Measurements from ENCODE around the gene PORCN.

The PORCN gene

DNA sequence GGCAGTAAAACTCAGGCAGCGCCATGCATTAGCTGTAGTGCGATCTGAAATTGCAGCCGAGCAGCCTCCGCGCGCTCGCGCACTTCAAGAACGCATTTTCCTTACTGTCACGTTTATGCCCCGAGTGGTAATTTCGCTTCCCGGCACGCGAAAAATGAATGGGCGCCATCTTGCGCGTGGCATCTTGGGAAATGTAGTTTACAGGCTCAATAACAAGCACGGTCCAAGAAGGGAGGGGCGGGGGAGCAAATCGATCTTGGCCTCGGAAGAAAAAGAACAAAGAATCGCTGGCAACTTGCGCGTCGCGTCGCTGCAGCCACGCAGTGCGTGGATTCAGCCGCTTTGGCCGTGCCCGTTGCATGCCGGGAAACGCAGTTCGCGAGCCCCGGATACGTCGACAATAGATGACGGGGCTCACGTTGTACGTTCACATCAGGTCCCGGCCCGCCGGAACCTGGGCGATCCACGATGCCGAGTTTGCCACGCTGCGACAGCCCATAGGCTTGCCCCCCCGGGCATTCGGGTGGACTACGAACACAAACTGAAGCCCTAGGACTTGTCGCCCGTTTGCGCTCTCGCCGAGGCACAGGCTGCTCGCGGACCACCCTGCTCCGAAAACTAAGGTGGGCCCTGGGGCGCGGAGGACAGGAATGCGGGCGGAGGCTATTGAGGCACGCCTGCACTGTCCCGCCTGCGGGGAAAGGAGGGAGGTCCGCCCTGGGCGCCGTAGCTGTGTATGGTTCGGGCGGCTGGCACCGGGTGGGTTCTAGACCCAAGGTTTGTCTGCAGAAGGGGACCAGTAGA, 32.8 kb upstream of the PORCN start, which contains the start of gene FTSJ1:
FTSJ1 (plus strand) TSS at position 426 of the 804 bp plus-strand sequence. CDS start 1,849 bp downstream, outside the sequence.
- peak within 1 kb of the TSS; percentile 69 for H3K4me3 ChIP-seq (ENCODE audit: low read depth, low read length)

DNA sequence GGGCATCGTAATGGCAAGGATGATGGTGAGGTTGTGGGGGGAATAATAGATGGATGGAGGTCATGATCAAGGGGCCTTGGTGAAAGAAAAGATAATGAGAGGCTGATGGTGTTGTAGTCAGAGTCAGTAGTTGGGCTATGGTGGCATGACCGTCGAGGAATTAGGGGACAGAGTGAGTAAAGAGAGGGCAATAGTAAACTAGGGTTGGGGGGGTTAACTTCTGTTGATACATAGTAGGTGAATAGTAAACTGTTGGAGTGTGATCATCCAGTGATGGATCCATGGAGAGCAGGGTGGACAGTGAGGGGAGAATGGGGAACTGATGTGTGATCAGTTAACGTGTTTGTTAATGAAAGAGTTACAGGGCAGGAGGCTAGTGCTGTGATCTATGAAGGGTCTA, 31.9 kb upstream of the PORCN start:
- H3K4me3 ChIP-seq (ENCODE audit: low read depth, low read length) = peak overlapping the region; percentile 69

DNA sequence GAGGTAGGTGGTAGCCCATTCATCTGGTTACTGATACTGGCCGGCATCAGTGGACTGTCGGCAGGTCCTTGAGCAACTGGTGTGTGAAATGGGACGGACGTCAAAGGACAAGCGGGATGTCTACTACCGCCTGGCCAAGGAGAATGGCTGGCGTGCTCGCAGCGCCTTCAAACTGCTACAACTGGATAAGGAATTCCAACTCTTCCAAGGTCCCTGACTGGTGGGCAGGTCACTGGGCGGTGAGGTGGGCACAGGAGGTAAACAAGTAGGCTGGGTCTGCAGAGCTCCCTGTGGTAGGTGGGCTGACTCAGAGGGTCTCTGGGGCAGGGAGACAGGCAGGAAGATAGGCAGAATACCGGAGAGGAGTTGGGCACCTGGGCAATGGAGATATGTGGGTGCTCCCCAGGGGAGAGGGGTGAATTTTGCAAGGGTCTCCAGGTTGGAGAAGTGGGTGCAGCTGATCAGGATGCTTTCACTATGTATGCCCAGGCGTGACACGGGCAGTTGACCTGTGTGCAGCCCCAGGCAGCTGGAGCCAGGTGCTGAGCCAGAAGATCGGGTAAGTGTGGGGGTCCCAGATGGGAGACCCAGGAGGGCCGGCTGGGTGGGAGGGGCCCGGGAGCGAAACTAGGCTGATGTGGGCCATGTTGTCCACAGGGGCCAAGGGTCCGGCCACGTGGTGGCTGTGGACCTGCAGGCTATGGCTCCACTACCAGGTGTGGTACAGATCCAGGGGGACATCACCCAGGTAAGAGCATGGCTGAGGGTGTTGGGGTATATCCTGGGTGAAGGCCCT, 30.6 kb upstream of the PORCN start:
- no peak overlapping the region for H3K4me3 ChIP-seq (ENCODE audit: low read depth, low read length)

DNA sequence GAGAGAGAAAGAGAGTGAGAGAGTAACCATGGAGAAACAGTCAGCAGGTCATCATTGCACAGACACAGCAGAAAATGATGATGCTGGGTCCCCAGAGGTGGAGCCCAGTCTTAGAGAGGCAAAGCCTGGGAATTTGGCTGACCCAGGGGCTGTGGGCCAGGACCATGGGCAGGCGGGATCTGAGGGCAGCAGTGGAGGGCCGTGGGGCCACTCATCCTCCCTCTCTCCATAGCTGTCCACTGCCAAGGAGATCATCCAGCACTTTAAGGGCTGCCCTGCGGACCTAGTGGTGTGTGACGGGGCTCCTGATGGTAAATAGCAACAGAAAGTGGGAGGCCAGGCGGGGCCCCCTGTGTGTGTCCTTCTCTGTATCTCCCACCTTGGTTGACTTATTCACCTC, 30.0 kb upstream of the PORCN start:
- H3K4me3 ChIP-seq (ENCODE audit: low read depth, low read length) = no peak overlapping the region

DNA sequence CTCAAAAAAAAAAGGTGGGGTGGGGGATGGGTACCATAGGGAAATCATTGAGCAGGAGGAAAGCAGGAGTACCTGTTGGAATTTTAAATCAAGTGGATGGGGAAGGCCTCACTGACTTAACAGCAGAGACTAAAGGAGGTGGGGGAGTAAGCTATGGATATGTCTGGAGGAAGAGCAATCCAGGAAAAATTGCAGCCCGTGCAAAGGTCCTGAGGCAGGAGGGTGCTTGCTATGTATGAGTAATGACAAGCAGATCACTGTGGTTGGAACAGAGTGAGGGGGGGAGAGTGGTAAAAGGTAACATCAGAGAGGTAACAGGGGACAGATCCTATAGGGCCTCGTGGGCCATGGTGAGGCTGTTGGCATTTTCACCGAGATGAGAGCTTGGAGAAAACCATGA, 28.6 kb upstream of the PORCN start:
- no peak overlapping the region for H3K4me3 ChIP-seq (ENCODE audit: low read depth, low read length)

DNA sequence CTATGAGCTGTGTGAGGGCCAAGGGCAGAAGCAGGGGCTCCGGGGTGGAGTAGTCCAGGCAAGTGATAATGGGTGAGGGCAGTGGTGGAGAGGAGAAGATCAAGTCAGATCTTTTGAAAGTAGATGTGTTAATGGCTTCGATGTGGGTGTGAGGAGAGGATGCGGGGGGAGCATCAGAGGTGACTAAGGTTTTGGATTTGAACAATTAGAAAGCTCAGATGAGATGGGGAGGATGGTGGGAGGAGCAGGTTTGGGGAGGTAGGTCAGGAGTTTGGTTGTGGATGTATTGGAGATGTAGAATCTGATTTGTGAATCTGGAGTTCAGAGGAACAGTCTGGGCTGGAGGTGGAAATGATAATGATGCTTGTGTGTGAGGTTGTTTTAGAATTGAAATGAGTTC, 28.2 kb upstream of the PORCN start:
- no peak overlapping the region for H3K4me3 ChIP-seq (ENCODE audit: low read depth, low read length)

DNA sequence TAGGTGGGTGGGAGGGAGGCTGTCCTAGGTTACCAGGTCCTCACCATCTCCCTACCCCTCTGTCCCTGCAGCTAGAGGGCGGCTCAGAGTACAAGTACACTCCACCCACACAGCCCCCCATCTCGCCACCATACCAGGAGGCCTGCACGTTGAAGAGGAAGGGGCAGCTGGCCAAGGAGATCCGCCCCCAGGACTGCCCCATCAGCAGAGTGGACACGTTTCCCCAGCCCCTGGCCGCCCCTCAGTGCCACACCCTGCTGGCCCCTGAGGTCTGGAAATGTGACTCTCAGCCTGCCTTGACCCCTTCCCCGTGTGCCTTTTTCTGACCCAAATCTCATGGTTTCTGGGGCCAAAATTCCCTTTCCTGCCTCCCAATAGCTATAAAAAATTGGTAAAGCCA, 26.3 kb upstream of the PORCN start:
- H3K4me3 ChIP-seq (ENCODE audit: low read depth, low read length) = no peak overlapping the region

DNA sequence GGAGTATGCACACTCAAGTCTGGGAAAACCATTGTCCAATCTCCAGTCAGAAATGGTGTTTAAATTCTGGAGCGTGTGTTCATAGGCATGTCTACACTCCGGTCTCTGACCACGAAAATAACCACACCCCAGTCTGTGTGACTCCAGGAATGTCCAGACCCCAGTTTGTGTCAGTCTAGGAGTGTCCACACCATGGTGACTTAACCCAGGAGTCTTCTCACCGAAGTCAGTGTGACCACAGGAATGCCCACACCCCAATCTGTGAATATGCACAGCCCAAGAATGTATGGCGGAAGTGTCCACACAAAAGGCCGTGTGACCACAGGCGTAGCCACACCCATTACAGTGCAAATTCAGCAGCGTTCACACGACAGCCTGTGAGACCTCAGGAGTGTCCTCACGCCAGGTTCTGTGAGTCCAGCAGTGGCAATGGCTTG, 21.4 kb upstream of the PORCN start:
- H3K4me3 ChIP-seq (ENCODE audit: low read depth, low read length) = no peak overlapping the region

DNA sequence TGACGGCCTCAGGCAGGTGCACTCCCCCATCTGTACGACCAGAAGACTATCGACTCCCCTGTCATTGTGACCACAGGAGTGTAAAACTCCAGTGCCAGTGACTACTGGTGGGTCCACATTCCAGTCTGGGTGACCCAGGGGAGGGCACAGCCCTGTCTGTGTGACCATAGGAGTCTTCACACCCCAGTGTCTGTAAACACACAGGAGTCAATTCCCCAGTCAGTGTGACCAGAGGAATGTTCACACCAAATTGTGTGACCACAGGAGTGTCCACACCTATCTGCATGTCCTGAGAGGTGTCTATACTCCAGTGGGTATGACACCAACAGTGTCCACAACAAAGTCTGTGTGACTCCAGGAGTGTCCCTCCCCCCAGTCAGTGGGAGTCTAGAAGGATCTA, 20.8 kb upstream of the PORCN start:
- H3K4me3 ChIP-seq (ENCODE audit: low read depth, low read length) = no peak overlapping the region

DNA sequence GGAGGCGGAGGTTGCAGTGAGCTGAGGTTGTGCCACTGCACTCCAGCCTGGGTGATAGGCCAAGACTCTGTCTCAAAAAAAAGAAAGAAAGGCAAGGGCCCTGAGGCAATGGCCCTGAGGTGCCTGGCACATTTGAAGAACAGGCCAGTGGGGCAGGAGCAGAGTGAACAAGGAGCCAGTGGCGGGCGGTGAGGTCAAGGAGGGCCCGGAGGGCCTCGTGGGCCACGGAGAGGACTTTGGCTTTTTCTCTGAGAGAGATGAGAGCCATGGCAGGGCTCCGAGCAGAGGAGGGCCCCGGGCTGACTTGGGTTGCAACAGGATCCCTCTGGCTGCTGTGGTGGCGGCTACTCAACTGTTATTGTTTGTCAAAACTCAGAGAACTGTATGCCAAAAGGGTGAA, 19.5 kb upstream of the PORCN start:
- H3K4me3 ChIP-seq (ENCODE audit: low read depth, low read length) = no peak overlapping the region

DNA sequence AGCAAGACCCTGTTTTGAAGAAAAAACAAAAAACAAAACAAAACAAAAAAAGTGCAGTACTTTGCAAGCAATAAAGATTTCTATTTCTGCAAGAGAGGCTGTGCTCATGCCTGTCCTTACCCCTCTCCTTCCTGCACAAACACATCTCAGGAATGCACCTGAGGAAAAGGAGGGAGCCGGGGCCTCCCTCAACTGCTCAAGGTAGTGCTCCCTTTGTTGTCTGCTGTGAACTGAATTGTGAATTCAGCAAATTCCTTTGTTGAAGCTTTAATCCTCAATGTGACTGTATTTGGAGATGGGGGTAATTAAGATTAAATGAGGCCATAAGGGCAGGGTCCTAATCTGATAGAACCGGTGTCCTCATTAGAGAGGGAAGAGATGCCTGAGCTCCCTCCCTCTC, 18.9 kb upstream of the PORCN start:
- no peak overlapping the region for H3K4me3 ChIP-seq (ENCODE audit: low read depth, low read length)

DNA sequence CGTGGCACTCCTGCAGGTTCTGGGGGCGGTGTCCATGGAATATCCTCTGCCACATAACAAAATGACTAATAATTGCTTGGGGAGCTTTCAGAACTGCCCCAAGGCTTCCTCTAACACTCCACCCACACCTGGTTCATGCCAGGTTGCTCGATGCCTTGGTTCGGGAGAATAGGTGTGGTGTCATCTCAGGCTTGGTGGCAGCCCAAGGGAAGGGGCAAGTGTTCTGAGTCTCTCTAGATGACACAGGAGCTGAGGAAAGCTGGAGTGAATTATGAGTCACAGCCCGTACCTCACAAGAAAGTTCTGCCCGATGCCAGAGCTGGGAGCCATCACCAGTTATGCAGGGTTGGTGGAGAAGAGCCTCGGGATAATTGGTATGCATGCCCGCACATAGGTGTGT, 18.1 kb upstream of the PORCN start:
- no peak overlapping the region for H3K4me3 ChIP-seq (ENCODE audit: low read depth, low read length)

DNA sequence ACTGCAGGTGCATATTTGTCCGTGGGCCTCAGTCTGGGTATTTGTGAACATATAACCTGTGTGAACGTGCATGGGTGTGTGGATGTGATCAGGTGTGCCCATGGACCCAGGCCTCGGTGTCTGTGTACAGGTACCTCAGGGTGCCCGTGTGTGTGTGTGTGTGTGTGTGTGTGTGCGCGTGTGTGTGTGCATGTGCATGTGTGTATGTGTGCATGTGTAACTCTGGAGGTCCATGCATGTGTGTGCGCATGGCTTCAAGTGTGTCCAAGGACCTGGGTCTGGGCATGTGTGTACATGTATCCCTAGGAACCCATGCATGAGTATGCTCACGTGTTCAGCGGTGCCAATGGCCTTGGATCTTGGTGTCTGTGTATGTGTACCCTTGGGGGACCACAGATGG, 17.0 kb upstream of the PORCN start:
- H3K4me3 ChIP-seq (ENCODE audit: low read depth, low read length) = no peak overlapping the region

DNA sequence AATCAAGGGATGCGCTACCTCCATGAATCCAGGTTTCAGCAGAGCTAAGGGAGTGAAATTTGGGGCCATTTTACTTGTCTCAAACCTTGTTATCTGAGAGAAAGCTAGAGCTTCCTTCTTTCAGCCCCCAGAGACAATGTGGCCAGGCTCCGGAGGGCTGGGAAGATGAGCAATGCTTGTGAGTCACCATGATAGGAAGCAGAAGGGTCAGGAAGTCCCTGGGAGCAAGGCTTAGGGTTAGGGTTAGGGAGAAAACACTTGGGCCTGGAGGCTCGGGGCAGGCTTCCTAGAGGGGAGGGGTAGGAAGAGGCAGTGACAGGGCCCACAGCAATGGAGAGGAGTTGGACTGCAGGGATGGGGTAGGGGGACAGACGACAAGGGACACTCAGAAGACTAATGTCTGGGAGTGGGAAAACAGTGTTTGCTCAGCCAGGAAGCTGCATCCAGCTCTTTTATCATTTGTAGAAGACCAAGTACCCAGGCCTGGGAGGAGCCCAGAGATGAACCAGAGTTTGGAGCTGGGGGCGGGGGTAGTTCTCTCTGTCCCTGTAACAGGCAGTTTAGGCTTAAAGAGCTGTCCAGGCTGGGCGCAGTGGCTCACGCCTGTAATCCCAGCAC, 16.4 kb upstream of the PORCN start:
- no peak overlapping the region for H3K4me3 ChIP-seq (ENCODE audit: low read depth, low read length)

DNA sequence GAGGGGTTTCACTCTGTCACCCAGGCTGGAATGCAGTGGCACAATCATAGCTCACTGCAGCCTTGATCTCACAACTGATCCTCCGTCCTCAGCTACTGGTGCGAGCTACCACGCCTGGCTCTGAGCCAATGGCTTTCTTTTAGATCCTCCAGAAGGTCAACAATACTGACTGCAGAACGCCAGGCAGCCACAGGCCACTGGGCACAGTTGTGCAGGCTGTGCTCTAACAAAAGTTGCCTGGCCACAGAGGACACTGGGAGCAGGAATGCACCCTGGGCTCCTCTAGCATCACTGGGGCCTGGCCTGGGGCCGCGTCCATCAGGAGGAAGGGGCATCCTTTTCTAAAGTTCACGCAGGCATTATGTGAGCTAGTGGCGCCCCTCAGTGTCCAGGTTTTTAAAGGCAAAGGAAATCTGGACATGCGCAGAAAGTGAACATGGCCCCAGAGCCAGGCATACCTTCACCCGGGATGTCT, 14.9 kb upstream of the PORCN start:
- H3K4me3 ChIP-seq (ENCODE audit: low read depth, low read length) = no peak overlapping the region

DNA sequence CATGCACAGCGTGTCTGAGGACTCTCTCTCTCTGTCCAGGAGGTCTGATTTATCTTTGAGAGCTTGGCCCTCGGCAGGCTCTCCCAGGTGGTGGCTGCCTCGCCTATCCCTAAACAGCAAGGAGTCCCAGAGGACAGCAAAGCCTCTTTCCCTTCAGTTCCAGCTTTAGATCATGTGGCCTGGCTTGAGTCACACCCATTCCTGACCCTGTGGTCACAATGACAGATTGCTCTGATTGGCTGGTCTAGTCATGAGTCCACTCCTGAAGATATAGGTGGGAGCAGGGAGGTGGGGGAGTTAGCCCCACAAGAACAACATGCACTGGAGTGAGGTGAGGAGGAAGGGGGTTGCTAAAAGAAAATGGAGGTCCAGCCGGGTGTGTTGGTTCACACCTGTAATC, 12.1 kb upstream of the PORCN start:
- no peak overlapping the region for H3K4me3 ChIP-seq (ENCODE audit: low read depth, low read length)

DNA sequence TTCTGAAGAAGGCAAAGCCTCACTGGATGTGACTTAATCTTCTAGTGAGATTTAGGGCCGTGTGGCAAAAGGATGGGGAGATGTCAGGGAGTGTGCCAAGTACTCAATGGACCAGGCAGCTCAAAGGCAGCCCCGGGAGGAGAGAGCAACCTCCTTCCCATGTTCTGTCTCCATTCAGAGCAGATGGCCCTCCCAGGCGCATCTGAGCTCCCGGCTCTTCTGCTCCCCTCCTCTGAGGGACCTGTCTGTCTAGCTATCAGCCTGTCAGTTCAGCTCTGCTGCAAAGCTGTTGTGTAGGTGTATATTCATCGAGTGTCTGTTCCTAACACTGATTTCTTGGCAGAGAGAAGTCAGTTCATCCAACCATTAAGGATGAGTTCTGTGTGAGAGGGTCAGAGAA, 10.9 kb upstream of the PORCN start:
- no peak overlapping the region for H3K4me3 ChIP-seq (ENCODE audit: low read depth, low read length)

DNA sequence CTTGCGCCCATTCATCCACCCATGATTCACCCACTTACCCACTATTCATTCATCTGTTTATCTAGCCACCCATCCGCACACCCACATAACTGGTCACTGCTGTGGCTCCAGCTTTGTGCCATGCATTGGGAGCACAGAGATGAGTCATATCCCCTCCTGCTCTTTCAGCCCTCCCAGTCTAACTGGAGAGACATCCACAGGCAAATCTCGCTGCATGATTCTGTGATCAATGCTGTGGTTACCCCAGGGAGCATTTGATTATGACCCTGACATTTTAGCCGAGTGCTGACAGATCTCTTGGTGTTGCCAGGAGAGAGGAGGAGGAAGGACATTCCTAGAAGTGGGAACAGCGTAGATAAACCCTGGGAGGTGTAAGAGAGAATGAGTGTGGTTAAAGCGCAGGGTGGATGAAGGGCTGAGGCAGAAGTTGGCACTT, 10.4 kb upstream of the PORCN start:
- H3K4me3 ChIP-seq (ENCODE audit: low read depth, low read length) = no peak overlapping the region

DNA sequence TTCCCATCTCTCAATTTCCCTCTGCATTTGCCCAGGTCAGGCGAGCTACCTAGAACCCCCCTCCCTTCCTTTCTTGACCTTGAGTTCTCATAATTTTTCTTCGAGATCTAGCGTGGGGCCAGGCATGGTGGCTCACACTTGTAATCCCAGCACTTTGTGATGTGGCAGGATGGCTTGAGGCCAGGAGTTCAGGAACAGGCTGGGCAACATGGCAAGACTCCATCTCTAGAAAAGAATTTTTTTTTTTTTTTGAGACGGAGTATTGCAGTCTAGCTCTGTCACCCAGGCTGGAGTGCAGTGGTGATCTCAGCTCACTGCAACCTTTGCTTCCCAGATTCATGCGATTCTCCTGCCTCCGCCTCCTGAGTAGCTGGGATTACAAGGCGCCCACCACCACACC, 4.5 kb upstream of the PORCN start:
- H3K4me3 ChIP-seq (ENCODE audit: low read depth, low read length) = no peak overlapping the region

DNA sequence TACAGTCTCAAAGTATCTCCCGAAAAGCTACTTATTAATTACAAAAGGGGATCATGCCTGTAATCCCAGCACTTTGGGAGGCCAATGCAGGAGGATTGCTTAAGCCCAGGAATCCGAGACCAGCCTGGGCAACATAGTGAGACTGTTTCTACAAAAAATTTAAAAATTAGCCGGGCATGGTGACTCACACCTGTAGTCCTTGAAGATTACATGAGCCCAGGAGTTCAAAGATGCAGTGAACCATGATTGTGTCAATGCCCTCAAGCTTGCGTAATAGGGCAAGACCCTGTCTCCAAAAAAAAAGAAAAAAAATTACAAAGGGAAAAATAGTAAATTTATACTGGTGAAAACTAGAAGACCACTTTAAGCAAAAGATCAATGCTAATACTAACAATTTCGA, 3.3 kb upstream of the PORCN start:
- no peak overlapping the region for H3K4me3 ChIP-seq (ENCODE audit: low read depth, low read length)

DNA sequence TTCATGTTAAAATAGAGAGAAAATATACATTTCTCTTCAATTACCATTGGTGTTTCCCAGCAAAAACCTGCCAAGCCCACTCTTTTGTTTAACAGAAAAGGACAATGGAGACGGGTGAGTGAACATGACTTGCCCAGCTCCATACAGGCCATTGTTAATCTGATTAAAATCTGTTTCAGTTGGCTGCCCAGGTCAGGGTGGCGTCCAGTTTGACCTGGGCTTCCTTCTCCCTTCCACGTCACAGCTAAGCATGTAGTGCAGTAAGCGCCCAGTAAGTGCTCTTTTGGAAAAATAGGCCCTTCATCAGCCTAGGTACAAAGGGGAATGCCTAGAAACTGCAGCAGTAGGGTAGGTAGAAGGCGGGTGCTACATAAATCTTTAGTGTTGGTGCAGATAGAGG, 1.5 kb upstream of the PORCN start:
- H3K4me3 ChIP-seq (ENCODE audit: low read depth, low read length) = no peak overlapping the region

DNA sequence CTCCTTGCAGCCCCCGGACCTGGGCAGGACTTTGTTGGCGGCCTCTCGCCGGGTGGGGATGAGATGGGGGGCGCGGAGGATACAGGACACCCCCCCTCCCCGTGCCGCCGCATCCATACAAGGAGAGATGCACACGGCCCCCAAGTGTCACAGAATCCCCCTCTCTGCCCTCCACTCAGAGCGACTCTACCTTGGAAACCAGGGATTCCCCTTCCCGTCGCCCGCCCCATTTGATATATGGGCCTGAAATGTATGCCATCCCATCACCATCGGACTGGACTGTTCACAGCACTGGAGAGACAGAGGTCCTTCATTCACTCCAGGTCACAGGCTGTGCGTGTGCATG, 426 bp downstream of the PORCN start:
- H3K4me3 ChIP-seq (ENCODE audit: low read depth, low read length) = peak overlapping the region; percentile 75

Measured in iPS-11a (cell line).